Activated CD4-positive, alpha-beta T cell treated with anti-CD3 and anti-CD28 coated beads for 48 hours (primary cell): Measurements from ENCODE around the gene BORA.
"Not testable (repeated sequence)": the region's sequence is repeated elsewhere in the genome, so short reads cannot be mapped to it uniquely, and the experiment has no call there.

Experiments used
- DNase-seq: peaks from one replicate; pipeline ENCODE4 v3.0.0-alpha.2; 2020

Gene BORA

GRCh38 chr13:72727417-72728289 lies at the start of gene BORA, which contains the start of gene MZT1:
Gene BORA, plus strand, starts transcription at chr13:72727923. Its CDS starts 1,018 bp downstream, at chr13:72728941.
Gene MZT1, minus strand, starts transcription at chr13:72727629. Its CDS starts 27 bp downstream, at chr13:72727602.
- peak; percentile 96 for DNase-seq

DNA sequence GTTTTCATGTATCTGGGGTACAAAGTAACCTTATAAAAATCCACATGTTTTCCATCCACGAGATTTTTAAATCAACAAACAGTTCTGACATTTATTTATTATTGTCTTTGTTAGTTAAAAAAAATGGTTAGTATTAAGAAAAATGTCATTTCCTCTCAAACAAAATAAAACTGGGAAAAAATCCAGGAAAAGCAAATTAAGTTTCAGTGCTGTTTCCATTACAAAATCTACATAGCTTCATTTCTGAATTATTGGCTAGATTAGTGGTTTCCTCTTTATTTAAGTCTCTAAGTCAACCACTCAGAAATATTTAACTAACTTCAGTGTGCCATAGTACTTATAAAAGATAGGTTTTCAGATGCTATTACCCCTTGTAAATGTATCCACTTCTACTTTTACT lies 49.4 kb upstream of the BORA start:
- DNase-seq = no peak

DNA sequence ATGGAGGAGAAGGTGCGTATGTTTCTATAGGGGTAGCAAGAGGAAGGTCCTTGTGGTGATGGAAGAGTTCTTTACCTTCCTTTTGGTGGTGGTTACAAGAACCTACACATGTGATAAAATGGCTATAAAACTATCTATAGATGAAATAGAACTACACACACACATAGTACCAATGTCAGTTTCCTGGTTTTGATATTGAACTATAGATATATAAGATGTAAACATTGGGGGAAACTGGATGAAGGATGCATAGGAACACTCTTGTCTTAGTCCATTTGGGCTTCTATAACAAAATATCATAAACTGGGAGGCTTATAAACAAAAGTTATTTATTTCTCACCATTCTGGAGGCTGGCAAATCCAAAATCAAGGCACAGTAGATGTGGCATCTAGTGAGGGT lies 47.4 kb upstream of the BORA start:
- no peak for DNase-seq

DNA sequence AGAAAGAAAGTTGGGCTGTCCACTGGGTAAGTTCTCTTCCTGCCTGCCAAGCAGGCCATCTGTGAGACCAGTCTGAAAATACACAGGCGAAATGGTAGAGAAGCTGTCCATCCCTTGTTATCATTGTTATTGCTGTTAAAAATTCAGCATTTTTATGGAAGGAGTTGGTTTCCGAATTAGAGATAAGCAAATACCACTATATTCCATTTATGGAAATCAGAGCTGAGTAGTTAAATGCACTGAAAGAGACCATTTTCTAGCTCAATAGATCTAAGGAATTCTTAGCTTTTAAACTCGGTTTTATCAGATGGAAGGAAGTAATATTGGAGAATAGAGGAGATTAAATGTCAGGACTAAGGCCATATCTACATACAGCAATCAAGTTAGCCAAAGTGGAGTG lies 41.0 kb upstream of the BORA start:
- no peak for DNase-seq

DNA sequence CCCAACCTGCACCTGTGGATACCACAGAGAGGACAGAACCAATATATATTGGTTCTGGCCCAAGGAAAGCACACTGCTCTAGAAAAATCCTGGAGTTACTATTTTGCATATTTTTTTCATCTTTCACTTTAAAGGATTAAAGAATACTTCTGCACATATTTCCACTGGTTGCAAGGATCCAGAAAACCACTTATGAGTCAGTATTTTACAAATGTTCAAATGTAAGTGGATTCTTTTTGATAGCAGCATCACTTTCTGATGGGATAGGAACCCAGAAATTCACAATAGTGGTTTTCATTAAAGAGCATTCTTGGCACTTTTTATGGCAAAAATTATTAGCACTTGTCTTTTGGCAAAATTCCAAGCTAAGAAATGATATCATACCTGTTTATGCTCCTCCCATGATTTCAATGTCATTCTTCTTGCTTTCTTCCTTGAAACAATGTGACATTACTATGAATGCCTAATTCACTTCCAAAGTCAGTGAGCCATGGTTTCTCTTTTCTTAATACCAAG lies 38.5 kb upstream of the BORA start:
- no peak for DNase-seq

- no peak for DNase-seq
Measured at GRCh38 chr13:72692884-72693514, 34.7 kb upstream of the BORA start.

GRCh38 chr13:72693832-72694231 lies 33.9 kb upstream of the BORA start:
- no peak for DNase-seq

DNA sequence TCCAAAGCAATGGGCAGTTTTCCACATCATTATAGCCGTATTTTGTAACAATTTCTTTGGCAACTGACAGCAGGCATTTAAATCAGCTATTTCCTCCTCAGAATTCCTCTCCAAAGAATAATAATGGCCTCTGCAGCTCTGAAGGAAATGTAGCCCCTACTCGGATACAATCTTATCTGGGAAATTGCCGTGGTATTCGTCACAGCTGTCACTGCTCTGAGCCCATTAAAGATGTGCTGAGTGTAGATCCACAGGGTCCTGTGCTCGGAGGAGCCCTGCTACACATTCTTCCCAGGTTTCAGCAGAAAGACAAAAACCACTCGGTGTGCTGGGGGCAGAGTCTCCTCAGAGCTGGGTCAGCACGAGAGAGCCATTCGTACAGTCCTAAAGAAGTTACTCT lies 33.4 kb upstream of the BORA start:
- DNase-seq = no peak

- no peak for DNase-seq
Measured at GRCh38 chr13:72696579-72696978, 31.1 kb upstream of the BORA start.

DNA sequence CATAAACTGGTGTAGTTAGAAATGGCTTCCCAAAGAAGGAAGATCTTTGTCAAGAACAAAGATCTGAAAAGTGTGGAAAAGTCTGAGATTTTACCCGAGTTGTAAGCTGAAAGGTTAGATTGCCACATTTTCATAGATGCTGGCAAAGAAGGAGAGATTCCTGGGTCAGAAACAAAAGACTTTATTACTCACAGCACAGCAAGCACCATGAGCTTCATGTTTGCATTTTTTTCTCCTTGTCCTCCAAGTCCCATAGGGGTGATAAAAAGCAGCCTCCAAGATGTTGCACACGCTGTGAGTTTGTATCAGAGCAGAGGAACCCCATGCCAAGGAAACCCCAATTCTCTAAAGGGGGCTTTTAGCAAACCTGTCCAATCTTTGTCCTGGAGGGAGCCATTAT lies 29.6 kb upstream of the BORA start:
- no peak for DNase-seq

GRCh38 chr13:72700509-72700908 lies 27.2 kb upstream of the BORA start:
- DNase-seq = no peak

DNA sequence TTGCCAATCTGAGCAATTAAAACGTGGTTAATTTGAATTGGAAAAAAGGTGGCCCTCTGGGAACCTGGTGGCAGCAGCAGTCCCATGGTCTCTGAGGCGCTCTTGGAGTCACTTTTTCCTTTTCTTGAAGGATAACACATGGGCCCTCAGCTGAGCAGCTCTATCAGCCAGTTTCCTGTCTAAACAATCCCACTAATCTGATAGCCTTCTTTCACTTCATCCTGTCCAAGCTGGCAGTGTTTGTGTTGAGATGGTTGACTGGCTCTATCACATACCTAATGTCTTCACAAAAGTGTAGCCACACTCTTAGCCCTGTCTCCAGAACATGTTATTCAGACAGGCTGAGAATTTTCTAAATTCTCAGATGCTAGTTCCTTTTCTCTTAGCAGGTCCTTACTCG lies 10.9 kb upstream of the BORA start:
- no peak for DNase-seq

GRCh38 chr13:72726185-72726584 lies 1.5 kb upstream of the BORA start:
- not testable (repeated sequence) for DNase-seq

DNA sequence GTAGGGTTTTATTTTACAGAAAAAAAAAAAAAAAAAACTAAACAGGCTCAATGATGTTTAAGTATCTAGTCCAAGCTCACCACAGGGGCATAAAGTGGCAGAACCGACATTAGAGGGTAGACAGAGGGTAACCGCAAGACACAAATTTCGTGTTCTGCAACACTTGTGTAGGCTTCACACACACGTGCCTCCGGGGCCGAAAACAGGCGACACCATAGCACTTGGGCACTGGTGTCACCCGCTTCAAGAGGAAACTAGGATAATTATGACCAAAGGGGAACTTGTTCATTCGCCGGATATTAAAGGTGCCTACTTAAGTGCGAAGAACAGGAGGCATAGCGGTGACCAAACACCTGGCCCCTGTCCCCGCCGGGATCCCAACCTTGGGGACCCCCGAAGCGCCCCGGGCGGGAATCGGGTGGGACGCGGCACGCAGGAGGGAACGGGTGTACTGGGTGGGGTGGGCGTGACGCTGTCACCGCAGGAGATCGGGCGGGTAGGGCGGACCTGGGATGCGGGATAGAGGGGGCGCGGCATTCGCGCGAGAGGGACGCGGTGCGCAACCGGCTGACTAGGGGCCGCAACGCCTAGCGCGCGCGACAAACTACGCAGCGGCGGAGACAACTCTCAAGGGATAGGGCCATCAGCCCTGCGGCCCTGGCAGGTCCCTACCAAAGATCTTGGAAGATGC lies 852 bp upstream of the BORA start:
- peak; percentile 66 for DNase-seq

GRCh38 chr13:72728290-72728605 lies 525 bp downstream of the BORA start:
- no peak for DNase-seq

DNA sequence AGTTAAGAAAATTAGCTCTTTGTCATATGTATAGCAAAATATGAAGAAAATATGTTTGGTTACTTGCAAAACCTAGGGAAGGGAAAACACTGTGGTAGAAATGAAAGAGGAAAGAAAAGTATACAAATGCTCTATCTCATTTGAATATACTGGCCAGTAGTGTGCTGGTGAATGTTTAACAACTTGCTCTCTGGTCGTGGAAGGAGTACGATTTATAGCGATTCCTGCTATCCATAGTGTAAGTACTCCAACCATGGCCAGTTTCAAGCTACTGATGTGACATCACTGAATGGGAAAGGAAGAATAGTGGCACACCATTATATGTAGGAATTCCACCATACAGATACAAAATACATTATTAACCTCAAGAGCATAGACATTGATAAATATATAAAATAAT lies 9.3 kb downstream of the BORA start:
- DNase-seq = no peak

DNA sequence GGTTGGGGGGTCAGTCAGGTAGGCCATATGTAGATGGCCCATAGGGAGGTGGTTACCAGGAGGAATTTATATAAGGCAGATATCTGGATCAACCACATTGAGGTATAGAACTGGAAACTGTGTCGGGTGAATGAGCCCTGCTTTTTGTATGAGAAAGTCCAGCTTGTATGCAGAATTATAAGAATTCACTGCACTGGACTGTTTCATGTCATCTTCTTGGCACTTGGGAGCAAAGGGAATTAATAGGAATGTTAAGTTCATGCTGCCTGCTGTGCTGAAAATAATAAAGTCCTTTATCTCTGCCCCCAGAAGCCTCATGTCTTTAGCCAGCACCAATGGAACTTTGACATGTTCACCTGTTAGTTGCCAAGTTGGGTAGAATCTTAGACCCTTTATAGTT lies 12.3 kb downstream of the BORA start:
- DNase-seq = no peak

DNA sequence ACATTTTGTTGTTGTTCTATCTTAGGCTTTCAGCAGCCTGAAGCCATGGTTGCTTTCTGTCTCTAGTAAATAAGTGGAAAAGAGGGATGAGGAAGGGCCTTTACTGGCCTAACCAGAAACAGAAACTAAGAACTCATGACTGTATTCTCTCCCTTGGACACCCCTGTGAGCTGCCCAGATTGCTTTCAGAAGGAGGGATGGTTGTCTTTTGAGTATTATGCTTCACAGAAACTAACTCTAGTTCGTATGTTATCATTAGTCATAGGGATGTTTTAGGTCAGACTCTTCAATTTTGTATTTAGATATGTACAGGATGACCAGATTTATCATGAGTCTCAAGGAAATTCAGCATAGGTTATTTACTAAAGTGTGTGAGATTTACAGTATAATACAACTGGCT lies 17.5 kb downstream of the BORA start:
- DNase-seq = no peak

DNA sequence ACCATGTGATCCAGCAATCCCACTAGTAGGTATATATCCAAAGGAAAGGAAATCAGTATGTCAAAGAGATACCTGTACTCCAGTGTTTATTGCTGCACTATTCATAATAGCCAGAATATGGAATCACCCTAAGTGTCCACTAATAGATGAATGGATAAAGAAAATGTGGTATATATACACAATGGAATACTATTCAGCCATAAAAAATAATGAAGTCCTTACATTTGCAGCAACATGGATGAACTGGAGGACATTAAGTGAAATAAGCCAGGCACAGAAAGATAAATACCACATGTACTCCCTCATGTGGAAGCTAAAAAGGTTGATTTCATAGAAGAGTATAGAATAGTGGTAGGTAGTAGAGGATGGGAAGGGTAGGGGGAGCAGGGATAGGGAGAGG lies 23.5 kb downstream of the BORA start:
- no peak for DNase-seq

GRCh38 chr13:72754111-72754510 lies 26.4 kb downstream of the BORA start:
- no peak for DNase-seq

- DNase-seq = no peak
Measured at GRCh38 chr13:72757792-72758535, 30.2 kb downstream of the BORA start.

- no peak for DNase-seq
Measured at GRCh38 chr13:72760189-72760588, 32.5 kb downstream of the BORA start.

DNA sequence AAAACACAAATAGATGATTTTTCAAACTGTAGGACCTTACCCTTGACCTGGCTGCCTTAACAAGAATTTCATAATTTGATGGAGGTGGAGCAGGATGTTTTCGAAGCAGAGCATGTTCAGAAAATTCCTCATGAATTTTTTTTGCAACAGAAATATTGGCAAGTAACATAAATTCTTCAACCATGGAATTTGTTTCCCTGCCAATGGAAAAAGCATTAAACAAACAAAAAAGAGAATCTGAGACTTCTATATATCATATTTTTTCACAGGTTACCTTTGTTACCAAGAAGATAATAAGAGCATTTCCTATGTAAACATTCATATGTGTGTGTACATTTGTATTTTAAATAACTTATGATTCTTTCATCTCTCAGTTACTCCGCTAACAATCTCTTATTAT lies 35.7 kb downstream of the BORA start:
- DNase-seq = no peak
